ENCODE results near the gene ARHGEF11. TPM values are rescaled to one million over a fixed set of nuclear protein-coding genes. Genes with fewer than 3 reads are reported as not detected.

The ARHGEF11 gene
- total and polyA plus RNA-seq, 9 of the 15 experiments (the other 6 are each of a cell fraction or from before 2014, with no cell fraction given): 0.14 to 15.5 (median 9.0) TPM

- TF ChIP-seq ZNF668 (CRISPR knock-in tag; IDR thresholded peaks at IDR 0.05) (no peak), XRCC4 (IDR thresholded peaks at IDR 0.05; ENCODE audit: extremely low read depth, insufficient read depth, insufficient read length) (no peak), HLTF (IDR thresholded peaks at IDR 0.05) (no peak), PREB (CRISPR knock-in tag; IDR thresholded peaks at IDR 0.05) (no peak), RB1 (IDR thresholded peaks at IDR 0.05; ENCODE audit: low read depth) (peak; percentile 93), KDM4B (IDR thresholded peaks at IDR 0.05; ENCODE audit: borderline replicate concordance in 2 of 2, low read depth in 1 of 2) (no peak), ASH1L (IDR thresholded peaks at IDR 0.05; ENCODE audit: borderline replicate concordance, low read depth, partially characterized antibody) (no peak), ZHX1 (conservative IDR thresholded peaks at IDR 0.05; ENCODE audit: low read length) (no peak), ATF7 (IDR thresholded peaks at IDR 0.05) (peak; percentile 55; the same call in 1 of the 2 replicates), DPF2 (IDR thresholded peaks at IDR 0.05) (0 out of 2 replicates have a peak, but pooled peaks have one; percentile 17), PHTF2 (CRISPR knock-in tag; IDR thresholded peaks at IDR 0.05) (no peak), NCOA4 (IDR thresholded peaks at IDR 0.05; ENCODE audit: partially characterized antibody) (no peak), USF2 (CRISPR knock-in tag; IDR thresholded peaks at IDR 0.05) (no peak), SMARCA5 (IDR thresholded peaks at IDR 0.05) (no peak), ZEB2 (IDR thresholded peaks at IDR 0.05) (no peak), ZNF764 (CRISPR knock-in tag; IDR thresholded peaks at IDR 0.05; ENCODE audit: low read depth) (no peak), RFX5 (IDR thresholded peaks at IDR 0.05; ENCODE audit: low read depth, low read length) (no peak), BRCA1 (IDR thresholded peaks at IDR 0.05) (no peak), BRCA1 (CRISPR knock-in tag; IDR thresholded peaks at IDR 0.05) (no peak), ZNF12 (CRISPR knock-in tag; IDR thresholded peaks at IDR 0.05) (no peak), PHF20 (IDR thresholded peaks at IDR 0.05; ENCODE audit: partially characterized antibody) (no peak)
- TF ChIP-seq, protein P1, sequence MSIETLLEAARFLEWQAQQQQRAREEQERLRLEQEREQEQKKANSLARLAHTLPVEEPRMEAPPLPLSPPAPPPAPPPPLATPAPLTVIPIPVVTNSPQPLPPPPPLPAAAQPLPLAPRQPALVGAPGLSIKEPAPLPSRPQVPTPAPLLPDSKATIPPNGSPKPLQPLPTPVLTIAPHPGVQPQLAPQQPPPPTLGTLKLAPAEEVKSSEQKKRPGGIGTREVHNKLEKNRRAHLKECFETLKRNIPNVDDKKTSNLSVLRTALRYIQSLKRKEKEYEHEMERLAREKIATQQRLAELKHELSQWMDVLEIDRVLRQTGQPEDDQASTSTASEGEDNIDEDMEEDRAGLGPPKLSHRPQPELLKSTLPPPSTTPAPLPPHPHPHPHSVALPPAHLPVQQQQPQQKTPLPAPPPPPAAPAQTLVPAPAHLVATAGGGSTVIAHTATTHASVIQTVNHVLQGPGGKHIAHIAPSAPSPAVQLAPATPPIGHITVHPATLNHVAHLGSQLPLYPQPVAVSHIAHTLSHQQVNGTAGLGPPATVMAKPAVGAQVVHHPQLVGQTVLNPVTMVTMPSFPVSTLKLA (conservative IDR thresholded peaks at IDR 0.05): no peak
- TF ChIP-seq, protein P2, sequence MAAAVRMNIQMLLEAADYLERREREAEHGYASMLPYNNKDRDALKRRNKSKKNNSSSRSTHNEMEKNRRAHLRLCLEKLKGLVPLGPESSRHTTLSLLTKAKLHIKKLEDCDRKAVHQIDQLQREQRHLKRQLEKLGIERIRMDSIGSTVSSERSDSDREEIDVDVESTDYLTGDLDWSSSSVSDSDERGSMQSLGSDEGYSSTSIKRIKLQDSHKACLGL (CRISPR knock-in tag; IDR thresholded peaks at IDR 0.05; ENCODE audit: borderline replicate concordance, poor library complexity, severe bottlenecking): no peak
Observed at GRCh38 chr1:157045250-157046218, at the start of gene ARHGEF11 (continued).

Data from K562 (cell line).